SK-N-SH (cell line): Measurements from ENCODE around the gene DDX54. TPM values are rescaled to one million over a fixed set of nuclear protein-coding genes. Genes with fewer than 3 reads are reported as not detected.
A peak's percentile ranks its signal among the peaks of the same experiment; 100 is the strongest.

Experiments
- CTCF ChIA-PET: fragments of 300-600, 350-600 bp; formaldehyde crosslinking; extraction: SDS; loops from one replicate; lab custom pipeline; 2021; lab: Yijun Ruan, JAX
- POLR2A ChIA-PET: fragments of 350-600 bp; sonication (Branson Sonifier 250); formaldehyde crosslinking; extraction: SDS; loops from one replicate; lab custom pipeline; 2020; ENCODE audit warnings: antibody characterized with exemption, inconsistent platforms; lab: Yijun Ruan, JAX
- DNase-seq: peaks from one replicate; pipeline ENCODE4 v3.0.0; 2012
- H2AFZ ChIP-seq: fragments of 200-600 bp; sonication (generic); 2 replicates; pipeline ENCODE4 v1.8.1; 2016; ENCODE audit warnings: antibody characterized with exemption, mild to moderate bottlenecking, low read depth
- H3F3A ChIP-seq: fragments of 200-600 bp; sonication (generic); replicated peaks from 2 replicates; pipeline ENCODE3; 2016; ENCODE audit warnings: antibody characterized with exemption, mild to moderate bottlenecking; ENCODE audit not compliant: insufficient read depth
- H3K27ac ChIP-seq, 2 experiments: fragments of 200-500 bp in 1 of 2; fragments of 200-600 bp in 1 of 2; sonication (Bioruptor generic) in 1 of 2; sonication (generic), shearing (Covaris generic) in 1 of 2; 2 replicates each; pipeline versions ENCODE4 v1.5.1 to v1.6.1; 2014 to 2016; ENCODE audit warnings: low read depth in 2 of 2, inconsistent platforms in 1 of 2, low read length in 1 of 2, mild to moderate bottlenecking in 1 of 2, mixed read lengths in 1 of 2
- H3K27me3 ChIP-seq: fragments of 200-600 bp; sonication (generic), shearing (Covaris generic); 2 replicates; pipeline ENCODE4 v1.6.1; 2016; ENCODE audit warnings: mixed run types; ENCODE audit not compliant: insufficient read depth
- H3K36me3 ChIP-seq, 2 experiments: fragments of 200-500 bp in 1 of 2; fragments of 200-600 bp in 1 of 2; sonication (Bioruptor generic) in 1 of 2; sonication (generic) in 1 of 2; replicated peaks in 1 of 2; 2 replicates each; pipeline versions ENCODE3 to v1.5.1; 2014 to 2016; ENCODE audit warnings: low read length in 1 of 2, mild to moderate bottlenecking in 1 of 2; ENCODE audit not compliant: insufficient read depth in 2 of 2, control insufficient read depth in 1 of 2
- H3K4me1 ChIP-seq, 2 experiments: fragments of 200-500 bp in 1 of 2; fragments of 200-600 bp in 1 of 2; sonication (Bioruptor generic) in 1 of 2; sonication (generic), shearing (Covaris generic) in 1 of 2; 2 replicates each; pipeline versions ENCODE4 v1.5.1 to v1.6.1; 2014 to 2016; ENCODE audit warnings: low read depth in 1 of 2, low read length in 1 of 2, mixed run types in 1 of 2; ENCODE audit not compliant: insufficient read depth in 2 of 2, control insufficient read depth in 1 of 2
- H3K4me2 ChIP-seq: fragments of 200-600 bp; sonication (generic), shearing (Covaris generic); 2 replicates; pipeline ENCODE4 v1.6.1; 2017; ENCODE audit warnings: mixed run types
- H3K4me3 ChIP-seq, 2 experiments: fragments of 200-500 bp in 1 of 2; fragments of 200-600 bp in 1 of 2; sonication (Bioruptor generic) in 1 of 2; sonication (generic), shearing (Covaris generic) in 1 of 2; 2 replicates each; pipeline versions ENCODE4 v1.5.1 to v1.8.1; 2014 to 2016; ENCODE audit warnings: low read depth in 2 of 2, inconsistent platforms in 1 of 2, low read length in 1 of 2, mild to moderate bottlenecking in 1 of 2, mixed read lengths in 1 of 2, moderate library complexity in 1 of 2
- H3K79me2 ChIP-seq: fragments of 200-600 bp; sonication (generic); 2 replicates; pipeline ENCODE4 v1.8.1; 2017; ENCODE audit warnings: mild to moderate bottlenecking; ENCODE audit not compliant: insufficient read depth
- H3K9ac ChIP-seq: fragments of 200-600 bp; sonication (generic); 2 replicates; pipeline ENCODE4 v1.6.1; 2017; ENCODE audit warnings: mixed run types
- H3K9me2 ChIP-seq: fragments of 200-600 bp; sonication (generic); 2 replicates; pipeline ENCODE4 v1.6.1; 2017; ENCODE audit warnings: mixed run types
- H3K9me3 ChIP-seq: fragments of 200-600 bp; sonication (generic); 2 replicates; pipeline ENCODE4 v1.6.1; 2017; ENCODE audit warnings: mixed run types, mild to moderate bottlenecking, moderate library complexity
- H4K20me1 ChIP-seq: fragments of 200-600 bp; sonication (generic); 2 replicates; pipeline ENCODE4 v1.6.1; 2017; ENCODE audit warnings: mild to moderate bottlenecking, mixed run types; ENCODE audit not compliant: insufficient read depth
- CHD2 ChIP-seq: fragments of 150-350 bp; IDR thresholded peaks from 2 replicates; pipeline ENCODE4 v1.6.1; 2018; ENCODE audit warnings: low read length; ENCODE audit not compliant: partially characterized antibody
- EZH2phosphoT487 ChIP-seq: fragments of 200-600 bp; sonication (generic); IDR thresholded peaks from 2 replicates; pipeline ENCODE4 v1.6.1; 2017; ENCODE audit warnings: low read depth, mixed run types, mild to moderate bottlenecking, antibody characterized with exemption, moderate library complexity, borderline replicate concordance
- FOSL2 ChIP-seq: IDR thresholded peaks from 2 replicates; pipeline ENCODE4 v1.4.0; 2012; ENCODE audit warnings: low read depth, mild to moderate bottlenecking, moderate library complexity, borderline replicate concordance
- FOXM1 ChIP-seq: IDR thresholded peaks from 2 replicates; pipeline ENCODE4 v1.4.0; 2012; ENCODE audit warnings: low read depth, mild to moderate bottlenecking
- GABPA ChIP-seq: IDR thresholded peaks from 2 replicates; pipeline ENCODE4 v1.4.0; 2012; ENCODE audit warnings: low read depth, mild to moderate bottlenecking
- GATA2 ChIP-seq: sonication (generic); formaldehyde crosslinking; IDR thresholded peaks from 2 replicates; pipeline ENCODE4 v1.5.0; 2020; ENCODE audit warnings: mild to moderate bottlenecking, missing genetic modification reagents
- JUND ChIP-seq: IDR thresholded peaks from 2 replicates; pipeline ENCODE4 v1.4.0; 2012
- MAX ChIP-seq: IDR thresholded peaks from 2 replicates; pipeline ENCODE4 v1.4.0; 2012; ENCODE audit warnings: low read depth
- NFIC ChIP-seq: IDR thresholded peaks from 2 replicates; pipeline ENCODE4 v1.4.0; 2012; ENCODE audit warnings: borderline replicate concordance
- NRF1 ChIP-seq: IDR thresholded peaks from 2 replicates; pipeline ENCODE4 v1.6.1; 2012; ENCODE audit warnings: low read depth, mild to moderate bottlenecking, low read length
- PBX3 ChIP-seq: IDR thresholded peaks from 2 replicates; pipeline ENCODE4; 2012
- POLR2AphosphoS5 ChIP-seq: IDR thresholded peaks from 2 replicates; pipeline ENCODE4 v1.6.1; 2012; ENCODE audit warnings: low read depth, low read length
- TAF1 ChIP-seq: IDR thresholded peaks from 2 replicates; pipeline ENCODE4 v1.6.1; 2012; ENCODE audit warnings: low read depth, mild to moderate bottlenecking, low read length, moderate library complexity, borderline replicate concordance
- TCF12 ChIP-seq: IDR thresholded peaks from 2 replicates; pipeline ENCODE4 v1.4.0; 2012
- USF1 ChIP-seq: IDR thresholded peaks from 2 replicates; pipeline ENCODE4 v1.4.0; 2012; ENCODE audit warnings: low read depth, borderline replicate concordance
- WGBS: methylation state at CpG from one replicate; pipeline ENCODE4 v1.1.6; 2017; ENCODE audit warnings: low lambda C conversion rate; 5-methylcytosine and 5-hydroxymethylcytosine counted together
- polyA plus RNA-seq, 3 experiments: library from polyadenylated mRNA; depleted of rRNA; stranded (reverse); fragments of >200 nt; gene quantifications; 2 replicates each; pipeline ENCODE4 v1.2.3, GENCODE V29; 2012

The DDX54 gene
- polyA plus RNA-seq, 1 of the 3 experiments (the other 2 are of a cell fraction), result 69.9 TPM

- no peak for TF ChIP-seq EZH2phosphoT487
- no peak for TF ChIP-seq USF1
- no peak for TF ChIP-seq TCF12
- no peak for TF ChIP-seq MAX
Measured at GRCh38 chr12:113232089-113232839, 47.0 kb upstream of the DDX54 start (continued).

GRCh38 chr12:113231235-113232088, 46.2 kb upstream of the DDX54 start:
- Histone ChIP-seq H3K27me3 (no peaks in the 10 kb centered on the region), H3K9me2 (no peaks in the 10 kb centered on the region), H4K20me1 (no peaks in the 10 kb centered on the region), H3K36me3 (peaks cover 4 to 8% of the 10 kb centered on the region in 2 experiments), H3K4me3 (no peak overlapping the region), H3K4me2 (no peak overlapping the region), H3F3A (peaks cover 3% of the 10 kb centered on the region), H2AFZ (no peak overlapping the region), H3K4me1 (peaks cover 2 to 5% of the 10 kb centered on the region in 2 experiments; a peak in 2 of 4 replicates), H3K9ac (no peak overlapping the region), H3K9me3 (no peaks in the 10 kb centered on the region), H3K27ac (peak overlapping the region; percentile 7 to 60; a peak in 2 of 4 replicates), H3K79me2 (no peaks in the 10 kb centered on the region)
- WGBS, result 74% methylated on average over 8 of the region's 8 CpGs
- TF ChIP-seq TAF1 (no peak), GATA2 (CRISPR knock-in tag) (no peak), FOXM1 (no peak), TCF12 (peak; percentile 31; the same call in 1 of the 2 replicates), FOSL2 (peak; percentile 62; the same call in 1 of the 2 replicates), JUND (0 out of 2 replicates have a peak, but pooled peaks have one; percentile 39), PBX3 (peak; percentile 43), NFIC (peak; percentile 12; the same call in 1 of the 2 replicates), POLR2AphosphoS5 (no peak), NRF1 (no peak), CHD2 (no peak), GABPA (no peak)
- CTCF ChIA-PET, result interaction anchor here (1.6 kb wide), 1 partner anchor 14 kb away, joined by 3 read pairs; no protein-coding TSS in a partner anchor
- no peak for DNase-seq
- POLR2A ChIA-PET, result interaction anchor here (0.6 kb wide), 1 partner anchor 33 kb away, joined by 3 read pairs; no protein-coding TSS in a partner anchor
